GM18511 (cell line): ENCODE data around the gene LPAR3.
A peak's percentile ranks its signal among the peaks of the same experiment; 100 is the strongest.

Source experiments
- ATAC-seq: cut with Tn5 transposase; IDR thresholded peaks from one replicate; pipeline ENCODE4 v1.9.1; 2021; ENCODE audit warnings: mild to moderate bottlenecking, moderate library complexity; ENCODE audit not compliant: unreplicated experiment

The LPAR3 gene

GRCh38 chr1:84780000-84780716, 112.8 kb downstream of the LPAR3 start:
- ATAC-seq = no peak

- no peak for ATAC-seq
These were observed 116.4 kb downstream of the LPAR3 start for GRCh38 chr1:84776639-84777038.

GRCh38 chr1:84775535-84775920, 117.5 kb downstream of the LPAR3 start:
- ATAC-seq = no peak

GRCh38 chr1:84774669-84775534, 118.1 kb downstream of the LPAR3 start:
- no peak for ATAC-seq

GRCh38 chr1:84773933-84774497, 119.0 kb downstream of the LPAR3 start:
- ATAC-seq = no peak

GRCh38 chr1:84773195-84773594, 119.8 kb downstream of the LPAR3 start:
- no peak for ATAC-seq

- ATAC-seq = peak; percentile 85
These were observed 120.5 kb downstream of the LPAR3 start for GRCh38 chr1:84772428-84772943.

- peak; percentile 20 for ATAC-seq
These were observed 121.1 kb downstream of the LPAR3 start for GRCh38 chr1:84771895-84772294.

GRCh38 chr1:84770481-84770880, 122.5 kb downstream of the LPAR3 start:
- ATAC-seq = no peak

GRCh38 chr1:84769636-84770035, 123.4 kb downstream of the LPAR3 start:
- ATAC-seq = no peak

GRCh38 chr1:84768634-84769033, 124.4 kb downstream of the LPAR3 start:
- no peak for ATAC-seq

GRCh38 chr1:84763912-84764680, 128.9 kb downstream of the LPAR3 start:
- ATAC-seq = no peak

GRCh38 chr1:84762664-84763063, 130.3 kb downstream of the LPAR3 start:
- no peak for ATAC-seq
